PC-9 (cell line): Measurements from ENCODE around the gene PSMC5. TPM values are rescaled to one million over a fixed set of nuclear protein-coding genes. Genes with fewer than 3 reads are reported as not detected.

Experiments used
- BruUV-seq: library from RNA; stranded (reverse); fragments of 400-500 nt; replicated peaks from 2 replicates; lab custom pipeline; 2021; lab: Mats Ljungman, UMichigan
- CTCF ChIA-PET: fragments of 300-600 bp; sonication (Branson Sonifier 250); formaldehyde crosslinking; loops from one replicate; lab custom pipeline; 2022; ENCODE audit warnings: antibody characterized with exemption; lab: Charles Lee
- POLR2A ChIA-PET: fragments of 300-600 bp; sonication (Branson Sonifier 250); formaldehyde crosslinking; loops from one replicate; lab custom pipeline; 2022; ENCODE audit warnings: antibody characterized with exemption; ENCODE audit not compliant: unreplicated experiment; lab: Charles Lee
- DNase-seq, 2 experiments: peaks; one replicate each; pipeline versions ENCODE4 v3.0.0 to v3.0.0-alpha.2; 2015 to 2022; ENCODE audit warnings: mixed read lengths in 1 of 2
- H2AFZ ChIP-seq: fragments of 200-600 bp; sonication (generic); 2 replicates; pipeline ENCODE4 v1.8.1; 2017; ENCODE audit warnings: antibody characterized with exemption
- H3F3A ChIP-seq: fragments of 200-600 bp; sonication (generic); 2 replicates; pipeline ENCODE4 v1.8.1; 2017; ENCODE audit warnings: antibody characterized with exemption, mild to moderate bottlenecking, low read depth; ENCODE audit not compliant: insufficient read depth
- H3K27ac ChIP-seq: fragments of 200-600 bp; sonication (generic); 2 replicates; pipeline ENCODE4 v1.6.1; 2016; ENCODE audit warnings: mixed run types
- H3K27me3 ChIP-seq: fragments of 200-600 bp; sonication (generic); 2 replicates; pipeline ENCODE4 v1.6.1; 2016; ENCODE audit warnings: low read depth, mixed run types; ENCODE audit not compliant: insufficient read depth
- H3K36me3 ChIP-seq: fragments of 200-600 bp; sonication (generic); 2 replicates; pipeline ENCODE4 v1.6.1; 2016; ENCODE audit warnings: low read depth, mixed run types
- H3K4me1 ChIP-seq: fragments of 200-600 bp; sonication (generic); replicated peaks from 2 replicates; pipeline ENCODE4 v1.6.1; 2016; ENCODE audit warnings: mixed run types; ENCODE audit not compliant: insufficient read depth
- H3K4me2 ChIP-seq: fragments of 200-600 bp; sonication (generic); 2 replicates; pipeline ENCODE4 v1.6.1; 2017; ENCODE audit warnings: mixed run types
- H3K4me3 ChIP-seq: fragments of 200-600 bp; sonication (generic); 2 replicates; pipeline ENCODE4 v1.6.1; 2016; ENCODE audit warnings: mixed run types
- H3K79me2 ChIP-seq: fragments of 200-600 bp; sonication (generic); 2 replicates; pipeline ENCODE4 v1.6.1; 2017; ENCODE audit warnings: low read depth, mixed run types
- H3K9me2 ChIP-seq: fragments of 200-600 bp; sonication (generic); 2 replicates; pipeline ENCODE4 v1.8.1; 2017; ENCODE audit warnings: mild to moderate bottlenecking; ENCODE audit not compliant: insufficient read depth
- H3K9me3 ChIP-seq: fragments of 200-600 bp; sonication (generic); 2 replicates; pipeline ENCODE4 v1.8.1; 2016; ENCODE audit warnings: low read depth; ENCODE audit not compliant: insufficient read depth
- H4K20me1 ChIP-seq: fragments of 200-600 bp; sonication (generic); 2 replicates; pipeline ENCODE4 v1.8.1; 2017; ENCODE audit not compliant: insufficient read depth
- EZH2 ChIP-seq: fragments of 200-600 bp; sonication (generic); IDR thresholded peaks from 2 replicates; pipeline ENCODE4 v1.8.0; 2017; ENCODE audit warnings: antibody characterized with exemption, low read depth
- intact Hi-C: fragments of 100-400 bp; cut with micrococcal nuclease; formaldehyde crosslinking; loops from one replicate; pipeline ENCODE4 v1.10.0; 2022; ENCODE audit not compliant: unreplicated experiment
- total RNA-seq: library from RNA; stranded (reverse); gene quantifications from 2 replicates; pipeline ENCODE4 v1.2.3, GENCODE V29; 2021
- TF ChIP-seq, protein P1 (sequence below): fragments of 200-600 bp; sonication (generic); conservative IDR thresholded peaks from 2 replicates; pipeline ENCODE4 v1.6.1; 2017; ENCODE audit warnings: mixed run types, antibody characterized with exemption, mild to moderate bottlenecking, moderate library complexity

The PSMC5 gene
- total RNA-seq, 1 experiment from 2014 or later, result 150 TPM

DNA sequence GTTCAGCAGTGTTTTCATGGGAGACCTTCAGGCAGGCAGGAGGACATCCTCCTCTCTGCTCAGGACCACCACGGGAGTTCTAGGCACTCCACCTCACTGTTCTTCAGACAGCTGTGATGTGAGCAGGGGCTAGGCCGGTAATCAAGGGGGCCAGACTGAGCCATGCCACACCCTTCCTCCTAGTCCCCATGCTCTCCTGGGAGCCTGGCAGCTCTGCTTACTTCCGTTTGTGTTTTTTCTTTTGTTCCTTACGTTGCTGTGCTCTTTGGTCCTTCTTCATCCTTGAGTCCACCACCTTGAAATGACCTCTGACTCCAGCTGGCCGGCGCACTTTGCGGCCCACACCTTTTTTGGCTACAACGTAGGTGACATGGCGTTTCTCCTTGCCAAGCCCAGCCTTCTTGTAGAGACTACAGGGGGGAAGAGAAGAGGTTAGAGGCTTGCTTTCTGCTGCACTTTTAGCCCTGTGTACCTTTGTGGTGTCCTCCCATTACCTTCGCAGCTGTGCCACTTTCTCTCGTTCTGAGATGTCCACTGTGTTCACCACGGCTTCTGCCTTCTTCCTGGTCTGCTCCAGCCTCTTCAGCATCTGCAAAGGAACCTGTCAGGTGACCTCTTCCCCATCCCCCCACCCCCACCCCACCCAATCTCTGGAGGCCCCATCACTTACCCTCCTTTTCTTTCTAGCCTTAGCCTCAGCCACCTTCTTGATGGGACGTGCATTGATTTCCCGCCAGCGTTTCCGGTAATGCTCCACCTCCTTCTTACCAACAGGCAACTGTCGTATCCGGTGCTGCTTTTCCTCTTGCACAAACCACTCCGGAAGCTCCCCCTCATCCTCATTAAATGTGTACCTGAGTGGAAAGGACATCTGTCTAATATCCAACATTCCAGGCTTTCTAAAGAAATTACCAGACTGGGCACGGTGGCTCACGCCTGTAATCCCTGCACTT is 7.4 kb upstream of the PSMC5 start:
- Histone ChIP-seq H3F3A (peaks cover 71% of the 10 kb centered on the region), H3K79me2 (peaks cover 12% of the 10 kb centered on the region), H4K20me1 (peaks cover 46% of the 10 kb centered on the region), H3K4me2 (no peak overlapping the region), H3K9me3 (no peaks in the 10 kb centered on the region), H3K27me3 (no peaks in the 10 kb centered on the region), H3K4me1 (no peaks in the 10 kb centered on the region), H3K4me3 (no peak overlapping the region), H3K36me3 (peaks cover 72% of the 10 kb centered on the region), H2AFZ (no peak overlapping the region), H3K9me2 (no peaks in the 10 kb centered on the region), H3K27ac (no peak overlapping the region)
- BruUV-seq, result TSS peak; percentile 71
- DNase-seq, result no peak
- TF ChIP-seq, protein P1, sequence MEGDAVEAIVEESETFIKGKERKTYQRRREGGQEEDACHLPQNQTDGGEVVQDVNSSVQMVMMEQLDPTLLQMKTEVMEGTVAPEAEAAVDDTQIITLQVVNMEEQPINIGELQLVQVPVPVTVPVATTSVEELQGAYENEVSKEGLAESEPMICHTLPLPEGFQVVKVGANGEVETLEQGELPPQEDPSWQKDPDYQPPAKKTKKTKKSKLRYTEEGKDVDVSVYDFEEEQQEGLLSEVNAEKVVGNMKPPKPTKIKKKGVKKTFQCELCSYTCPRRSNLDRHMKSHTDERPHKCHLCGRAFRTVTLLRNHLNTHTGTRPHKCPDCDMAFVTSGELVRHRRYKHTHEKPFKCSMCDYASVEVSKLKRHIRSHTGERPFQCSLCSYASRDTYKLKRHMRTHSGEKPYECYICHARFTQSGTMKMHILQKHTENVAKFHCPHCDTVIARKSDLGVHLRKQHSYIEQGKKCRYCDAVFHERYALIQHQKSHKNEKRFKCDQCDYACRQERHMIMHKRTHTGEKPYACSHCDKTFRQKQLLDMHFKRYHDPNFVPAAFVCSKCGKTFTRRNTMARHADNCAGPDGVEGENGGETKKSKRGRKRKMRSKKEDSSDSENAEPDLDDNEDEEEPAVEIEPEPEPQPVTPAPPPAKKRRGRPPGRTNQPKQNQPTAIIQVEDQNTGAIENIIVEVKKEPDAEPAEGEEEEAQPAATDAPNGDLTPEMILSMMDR, result no peak
- TF ChIP-seq EZH2, result no peak
- CTCF ChIA-PET, result no interaction called here
- POLR2A ChIA-PET, result interaction anchor here (0.5 to 0.6 kb wide), 2 partner anchors 33 to 121 kb away, joined by 3 to 4 read pairs; no protein-coding TSS in a partner anchor
- intact Hi-C loops, result no loop called here

DNA sequence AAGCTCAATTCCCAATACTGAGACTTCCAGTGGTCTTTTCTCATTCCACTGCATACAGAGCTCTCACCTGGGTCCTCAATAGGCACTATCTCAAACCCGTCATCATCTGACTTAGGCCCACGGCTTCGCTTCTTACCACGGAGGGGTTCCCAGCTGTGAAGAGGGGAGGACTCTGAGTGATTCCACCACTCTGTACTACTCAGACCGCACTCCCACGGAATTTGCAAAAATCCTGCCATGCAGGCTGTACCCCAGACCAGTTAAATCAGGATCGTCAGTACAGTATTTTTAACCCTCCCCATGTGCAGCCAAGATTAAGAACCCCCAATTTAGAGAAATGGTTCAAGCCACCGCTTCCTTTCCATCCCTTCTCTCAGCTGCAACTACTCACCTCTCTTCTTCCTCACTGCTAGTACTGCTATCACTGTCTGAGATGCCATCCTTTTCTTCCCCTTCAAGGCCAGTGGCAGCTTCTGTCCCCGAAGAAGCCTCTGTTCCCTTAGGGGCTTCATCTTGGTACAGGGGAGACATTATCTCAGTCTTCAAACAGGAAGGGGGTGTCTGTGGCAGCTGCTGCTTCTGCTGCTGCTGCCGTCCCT is 6.2 kb upstream of the PSMC5 start:
- no TSS peak for BruUV-seq

DNA sequence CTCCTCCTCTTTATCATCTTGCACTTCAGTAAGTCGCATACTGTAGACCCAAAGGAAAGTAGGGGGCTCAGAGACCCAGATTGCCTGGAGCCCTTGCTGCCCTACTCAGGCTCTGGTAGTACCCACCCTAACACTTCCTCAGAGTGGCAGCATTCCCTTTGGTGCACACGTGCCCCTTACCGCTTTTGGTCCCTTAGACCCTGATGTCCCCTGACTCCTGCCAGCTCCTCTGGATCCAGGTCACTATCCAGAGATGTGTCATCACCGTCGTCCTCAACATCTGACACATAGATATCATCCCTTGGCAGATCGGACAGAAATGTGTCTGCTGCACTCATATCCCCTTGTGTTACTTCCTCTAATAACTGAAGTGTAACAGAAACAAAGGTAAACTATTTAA is 5.4 kb upstream of the PSMC5 start:
- Histone ChIP-seq H3K9me3 (no peaks in the 10 kb centered on the region), H2AFZ (no peak overlapping the region), H3K4me2 (no peak overlapping the region), H4K20me1 (peaks cover 39% of the 10 kb centered on the region; the same call in 1 of the 2 replicates), H3K4me3 (no peak overlapping the region), H3K27me3 (no peaks in the 10 kb centered on the region), H3K36me3 (peaks cover 59% of the 10 kb centered on the region), H3K4me1 (peaks cover 9% of the 10 kb centered on the region), H3K27ac (no peak overlapping the region), H3K79me2 (peaks cover 30% of the 10 kb centered on the region), H3K9me2 (no peaks in the 10 kb centered on the region), H3F3A (peaks cover 62% of the 10 kb centered on the region)
- no TSS peak for BruUV-seq
- CTCF ChIA-PET, result no interaction called here
- POLR2A ChIA-PET, result no interaction called here
- DNase-seq, result no peak
- intact Hi-C loops, result no loop called here
- TF ChIP-seq, protein P1, result no peak
- TF ChIP-seq EZH2, result no peak

More for the DNA sequence above, 6.2 kb upstream of the PSMC5 start:
- intact Hi-C loops, result no loop called here
- ChIA-PET CTCF (no interaction called here), POLR2A (no interaction called here)
- Histone ChIP-seq H2AFZ (no peak overlapping the region), H3K27ac (no peak overlapping the region), H3K9me2 (no peaks in the 10 kb centered on the region), H3F3A (peaks cover 61% of the 10 kb centered on the region), H3K4me3 (no peak overlapping the region), H3K36me3 (peaks cover 67% of the 10 kb centered on the region), H3K9me3 (no peaks in the 10 kb centered on the region), H3K4me1 (peaks cover 8% of the 10 kb centered on the region), H3K27me3 (no peaks in the 10 kb centered on the region), H4K20me1 (peaks cover 46% of the 10 kb centered on the region), H3K4me2 (no peak overlapping the region), H3K79me2 (peaks cover 24% of the 10 kb centered on the region)
- DNase-seq, result no peak
- no peak for TF ChIP-seq EZH2
- TF ChIP-seq, protein P1, result no peak
